Calu3 (cell line): ENCODE data around the gene ACVR2B. TPM values are rescaled to one million over a fixed set of nuclear protein-coding genes. Genes with fewer than 3 reads are reported as not detected.
A peak's percentile ranks its signal among the peaks of the same experiment; 100 is the strongest.
"Not testable (repeated sequence)": the region's sequence is repeated elsewhere in the genome, so short reads cannot be mapped to it uniquely, and the experiment has no call there.

Experiments used
- Bru-seq: library from RNA; stranded (reverse); fragments of 400-500 nt; gene quantifications from one replicate; lab custom pipeline; 2021; lab: Mats Ljungman, UMichigan
- BruChase-seq, 2 experiments: library from RNA; stranded (reverse); fragments of 400-500 nt; gene quantifications; one replicate each; lab custom pipeline; 2021; lab: Mats Ljungman, UMichigan
- BruUV-seq: library from RNA; stranded (reverse); fragments of 400-500 nt; replicated peaks from 2 replicates; lab custom pipeline; 2021; lab: Mats Ljungman, UMichigan
- CTCF ChIA-PET: fragments of 300-600 bp; sonication (Branson Sonifier 250); formaldehyde crosslinking; loops from one replicate; lab custom pipeline; 2022; ENCODE audit warnings: antibody characterized with exemption; lab: Charles Lee
- DNase-seq: peaks from one replicate; pipeline ENCODE4 v3.0.0; 2022
- H3K27ac Mint-ChIP-seq: one replicate; pipeline ENCODE4 v1.8.0; 2022; ENCODE audit warnings: mixed read lengths; ENCODE audit not compliant: unreplicated experiment
- H3K27me3 Mint-ChIP-seq: one replicate; pipeline ENCODE4 v1.8.0; 2022; ENCODE audit warnings: mixed read lengths; ENCODE audit not compliant: unreplicated experiment
- H3K36me3 Mint-ChIP-seq: one replicate; pipeline ENCODE4 v1.8.0; 2022; ENCODE audit warnings: mild to moderate bottlenecking, moderate library complexity, mixed read lengths; ENCODE audit not compliant: insufficient read depth, unreplicated experiment
- H3K4me1 Mint-ChIP-seq: one replicate; pipeline ENCODE4 v1.8.0; 2022; ENCODE audit warnings: mild to moderate bottlenecking, low read depth, mixed read lengths; ENCODE audit not compliant: unreplicated experiment
- H3K4me3 Mint-ChIP-seq: one replicate; pipeline ENCODE4 v1.8.0; 2022; ENCODE audit warnings: mild to moderate bottlenecking, low read depth, moderate library complexity, mixed read lengths; ENCODE audit not compliant: unreplicated experiment
- H3K9me3 Mint-ChIP-seq: one replicate; pipeline ENCODE4 v1.8.0; 2022; ENCODE audit warnings: low read depth, mixed read lengths; ENCODE audit not compliant: unreplicated experiment
- intact Hi-C: fragments of 100-400 bp; cut with micrococcal nuclease; formaldehyde crosslinking; loops from one replicate; pipeline ENCODE4 v1.10.0; 2022; ENCODE audit not compliant: unreplicated experiment
- long read RNA-seq: library from polyadenylated mRNA; stranded (forward); transcript quantifications from one replicate; pipeline ENCODE4 v2.0.0, GENCODE V29; 2022
- total RNA-seq: library from RNA; stranded (reverse); gene quantifications from 2 replicates; pipeline ENCODE4 v1.2.3, GENCODE V29; 2022
- TF ChIP-seq, protein P1 (sequence below): fragments of 200-600 bp; IDR thresholded peaks from one replicate; pipeline ENCODE4 v1.8.0; 2022; ENCODE audit warnings: antibody characterized with exemption; ENCODE audit not compliant: unreplicated experiment

ACVR2B gene
- total RNA-seq (5.2 and 6.2 TPM in 2 replicates), Bru-seq, nascent RNA (percentile 58 among the genes with signal in this experiment), BruChase-seq, experiment 1, labeled RNA remaining after a 6-hour chase (percentile 65 among the genes with signal in this experiment), BruChase-seq, experiment 2, labeled RNA remaining after a 2-hour chase (percentile 74 among the genes with signal in this experiment)
- long read RNA-seq = 0 reads

DNA sequence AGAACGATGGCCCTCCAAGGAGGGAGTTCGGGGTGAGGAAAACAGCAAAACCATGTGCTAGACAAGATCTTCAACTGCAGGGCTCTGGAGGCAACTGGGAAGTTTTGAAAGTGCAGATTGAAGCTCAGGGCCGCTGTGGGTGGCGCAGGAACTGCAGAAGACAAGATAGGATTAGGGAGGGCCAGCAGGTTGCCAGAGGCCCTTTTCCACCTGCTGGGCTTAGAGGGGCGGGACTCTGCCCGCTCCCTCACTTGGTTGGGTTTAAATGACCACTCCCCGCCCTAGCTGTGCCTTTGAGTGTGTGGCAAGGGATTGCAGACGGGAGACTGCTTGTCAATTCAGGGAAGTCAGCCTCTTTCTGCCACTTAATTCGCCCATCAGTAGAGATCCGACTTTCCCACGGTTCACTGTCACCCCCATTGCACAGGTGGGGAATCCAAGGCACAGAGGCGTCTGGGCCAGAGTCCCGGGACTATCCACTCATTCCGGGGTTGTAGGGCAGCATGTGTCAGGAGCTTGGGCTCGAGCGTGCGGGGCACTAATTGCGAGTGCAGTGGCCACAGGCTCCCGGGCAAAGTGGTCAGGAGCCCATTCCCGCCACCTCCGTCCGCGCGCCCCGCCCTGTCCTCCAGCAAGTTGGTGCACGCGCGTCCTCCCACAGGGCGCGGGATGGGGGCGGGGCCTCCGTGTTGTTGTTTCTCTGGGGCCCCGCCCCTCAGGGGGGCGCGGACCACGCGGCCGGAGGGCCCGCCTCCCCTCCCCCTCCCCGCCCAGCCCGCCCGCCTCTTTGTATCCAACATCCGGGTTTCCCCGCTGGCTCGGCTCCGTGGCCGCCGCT lies at the start of gene ACVR2B:
Gene ACVR2B, plus strand, starts transcription at position 816 of the 838 bp plus-strand sequence. CDS start 433 bp downstream, outside the sequence.
- peak; percentile 82 for DNase-seq
- intact Hi-C loops = loop anchor here (10.0 kb wide), 1 partner anchor 108 kb away; the partner anchor contains the start of gene XYLB
- TF ChIP-seq, protein P1, sequence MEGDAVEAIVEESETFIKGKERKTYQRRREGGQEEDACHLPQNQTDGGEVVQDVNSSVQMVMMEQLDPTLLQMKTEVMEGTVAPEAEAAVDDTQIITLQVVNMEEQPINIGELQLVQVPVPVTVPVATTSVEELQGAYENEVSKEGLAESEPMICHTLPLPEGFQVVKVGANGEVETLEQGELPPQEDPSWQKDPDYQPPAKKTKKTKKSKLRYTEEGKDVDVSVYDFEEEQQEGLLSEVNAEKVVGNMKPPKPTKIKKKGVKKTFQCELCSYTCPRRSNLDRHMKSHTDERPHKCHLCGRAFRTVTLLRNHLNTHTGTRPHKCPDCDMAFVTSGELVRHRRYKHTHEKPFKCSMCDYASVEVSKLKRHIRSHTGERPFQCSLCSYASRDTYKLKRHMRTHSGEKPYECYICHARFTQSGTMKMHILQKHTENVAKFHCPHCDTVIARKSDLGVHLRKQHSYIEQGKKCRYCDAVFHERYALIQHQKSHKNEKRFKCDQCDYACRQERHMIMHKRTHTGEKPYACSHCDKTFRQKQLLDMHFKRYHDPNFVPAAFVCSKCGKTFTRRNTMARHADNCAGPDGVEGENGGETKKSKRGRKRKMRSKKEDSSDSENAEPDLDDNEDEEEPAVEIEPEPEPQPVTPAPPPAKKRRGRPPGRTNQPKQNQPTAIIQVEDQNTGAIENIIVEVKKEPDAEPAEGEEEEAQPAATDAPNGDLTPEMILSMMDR = no peak
- H3K27ac Mint-ChIP-seq = peak within 1 kb of the TSS; percentile 70
- CTCF ChIA-PET = interaction anchor here (0.6 kb wide), 1 partner anchor 546 kb away, joined by 4 read pairs; no protein-coding TSS in a partner anchor
- BruUV-seq = no TSS peak
- peak within 1 kb of the TSS; percentile 94 for H3K4me3 Mint-ChIP-seq
- peaks cover 13% of the 10 kb centered on the region for H3K4me1 Mint-ChIP-seq
- peaks cover 30% of the 10 kb centered on the region for H3K36me3 Mint-ChIP-seq
- peaks cover 4% of the 10 kb centered on the region for H3K9me3 Mint-ChIP-seq
- H3K27me3 Mint-ChIP-seq = no peaks in the 10 kb centered on the region

DNA sequence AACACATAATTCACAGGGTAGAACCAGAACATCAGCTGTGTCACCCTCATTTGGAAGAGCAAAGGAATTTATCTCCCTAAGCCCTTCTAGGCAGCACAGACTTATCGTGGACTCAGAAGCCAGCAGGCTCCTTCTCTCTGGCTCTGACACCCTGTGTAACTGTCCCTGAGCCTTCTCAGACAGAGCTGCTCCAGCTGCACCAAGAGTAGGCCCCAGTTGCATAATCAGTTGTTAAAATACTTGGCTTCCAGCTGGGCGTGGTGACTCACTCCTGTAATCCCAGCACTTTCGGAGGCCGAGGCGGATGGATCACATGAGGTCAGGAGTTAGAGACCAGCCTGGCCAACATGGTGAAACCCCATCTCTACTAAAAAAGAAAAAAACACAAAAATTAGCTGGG lies 49.4 kb upstream of the ACVR2B start:
- H3K27ac Mint-ChIP-seq = no peak overlapping the region
- no TSS peak for BruUV-seq
- no peak for DNase-seq
- H3K4me3 Mint-ChIP-seq = no peak overlapping the region
- peaks cover 19% of the 10 kb centered on the region for H3K36me3 Mint-ChIP-seq
- intact Hi-C loops = no loop called here
- CTCF ChIA-PET = no interaction called here
- H3K27me3 Mint-ChIP-seq = no peaks in the 10 kb centered on the region
- H3K9me3 Mint-ChIP-seq = peaks cover 3% of the 10 kb centered on the region
- no peaks in the 10 kb centered on the region for H3K4me1 Mint-ChIP-seq
- TF ChIP-seq, protein P1 = no peak

DNA sequence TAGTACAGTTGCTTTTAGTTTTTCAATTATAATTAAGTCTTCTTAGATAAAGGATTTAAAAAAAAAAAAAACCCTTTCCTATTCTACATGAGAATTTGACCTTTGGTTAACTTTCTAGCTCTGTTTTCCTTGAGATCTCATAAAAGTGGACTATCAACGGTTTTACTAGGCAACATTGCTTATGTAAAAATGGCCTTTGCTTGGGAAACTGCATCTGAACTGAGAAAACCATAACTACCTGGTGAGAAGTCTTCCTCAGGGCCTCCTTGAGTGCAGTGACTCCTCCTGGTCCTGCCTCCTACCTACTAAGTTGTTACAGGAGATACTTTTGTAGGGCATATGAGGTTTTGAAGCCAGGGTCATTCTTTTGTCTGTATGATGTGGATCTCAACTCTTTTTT lies 42.1 kb upstream of the ACVR2B start:
- Mint-ChIP-seq H3K4me3 (no peak overlapping the region), H3K4me1 (no peaks in the 10 kb centered on the region), H3K27me3 (no peaks in the 10 kb centered on the region), H3K9me3 (no peaks in the 10 kb centered on the region), H3K27ac (no peak overlapping the region), H3K36me3 (no peaks in the 10 kb centered on the region)
- no TSS peak for BruUV-seq
- TF ChIP-seq, protein P1 = no peak
- no peak for DNase-seq
- CTCF ChIA-PET = no interaction called here
- intact Hi-C loops = no loop called here

DNA sequence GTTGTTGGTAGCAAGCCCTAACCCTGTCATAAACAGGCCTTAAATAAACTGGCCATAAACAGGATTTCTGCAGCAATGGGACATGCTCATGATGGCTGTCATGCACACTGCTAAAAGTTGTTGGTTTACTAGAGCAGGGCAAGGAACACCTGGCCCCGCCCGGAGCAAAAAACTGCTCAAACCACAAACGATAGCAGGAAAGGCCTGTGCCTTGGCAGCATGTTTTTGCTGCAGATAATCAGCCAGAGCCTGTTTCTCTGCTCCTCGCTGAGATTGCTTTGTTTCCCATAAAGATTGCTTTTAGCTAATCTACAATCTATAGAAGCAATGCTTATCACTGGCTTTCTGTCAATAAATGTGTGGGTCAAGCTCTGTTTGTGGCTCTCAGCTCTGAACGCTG lies 32.9 kb upstream of the ACVR2B start:
- DNase-seq, intact Hi-C loops: not testable (repeated sequence)

More for the DNA sequence above, 32.9 kb upstream of the ACVR2B start:
- H3K36me3 Mint-ChIP-seq, BruUV-seq, CTCF ChIA-PET, H3K27ac Mint-ChIP-seq, H3K4me3 Mint-ChIP-seq, H3K4me1 Mint-ChIP-seq, H3K9me3 Mint-ChIP-seq, H3K27me3 Mint-ChIP-seq: not testable (repeated sequence)
